ENCODE results near the gene ZNF556. TPM values are rescaled to one million over a fixed set of nuclear protein-coding genes. Genes with fewer than 3 reads are reported as not detected.

The ZNF556 gene
- total RNA-seq = 0.80 TPM

GRCh38 chr19:2867025-2867991, at the start of gene ZNF556:
TSS of gene ZNF556 (plus strand) at chr19:2867335. CDS start at chr19:2867422, 87 bp downstream.
- DNase-seq (ENCODE audit: low spot score) (peak; percentile 63), ATAC-seq (peak; percentile 94)
- intact Hi-C loops (cut with DNase I) = no loop called here

- peak; percentile 99 for DNase-seq (ENCODE audit: low spot score)
- peak; percentile 98 for ATAC-seq
- intact Hi-C loops (cut with DNase I) = no loop called here
Measured at GRCh38 chr19:2819540-2820111, 47.5 kb upstream of the ZNF556 start, which contains the start of gene ZNF554. TSS of gene ZNF554 (plus strand) at chr19:2819868. CDS start at chr19:2820072, 204 bp downstream.

GRCh38 chr19:2820112-2820702, 46.9 kb upstream of the ZNF556 start:
- ATAC-seq = peak; percentile 17
- DNase-seq (ENCODE audit: low spot score) = peak; percentile 60
- intact Hi-C loops (cut with DNase I) = no loop called here

- intact Hi-C loops (cut with DNase I) = no loop called here
- DNase-seq (ENCODE audit: low spot score) = no peak
- ATAC-seq = no peak
Measured at GRCh38 chr19:2822846-2823245, 44.3 kb upstream of the ZNF556 start.

GRCh38 chr19:2823646-2824045, 43.5 kb upstream of the ZNF556 start:
- intact Hi-C loops (cut with DNase I) = no loop called here
- DNase-seq (ENCODE audit: low spot score) (no peak), ATAC-seq (no peak)

GRCh38 chr19:2824129-2824528, 43.0 kb upstream of the ZNF556 start:
- no peak for DNase-seq (ENCODE audit: low spot score)
- intact Hi-C loops (cut with DNase I) = no loop called here
- no peak for ATAC-seq

- DNase-seq (ENCODE audit: low spot score) (no peak), ATAC-seq (no peak)
- intact Hi-C loops (cut with DNase I) = no loop called here
Measured at GRCh38 chr19:2827022-2827421, 40.1 kb upstream of the ZNF556 start.

- ATAC-seq = no peak
- intact Hi-C loops (cut with DNase I) = no loop called here
Measured at GRCh38 chr19:2827840-2828489, 39.2 kb upstream of the ZNF556 start.

GRCh38 chr19:2834294-2834871, 32.8 kb upstream of the ZNF556 start:
- DNase-seq (ENCODE audit: low spot score) (no peak), ATAC-seq (no peak)
- intact Hi-C loops (cut with DNase I) = no loop called here

More at GRCh38 chr19:2827840-2828489, 39.2 kb upstream of the ZNF556 start:
- DNase-seq (ENCODE audit: low spot score) = no peak

- ATAC-seq (no peak), DNase-seq (ENCODE audit: low spot score) (no peak)
- intact Hi-C loops (cut with DNase I) = no loop called here
Measured at GRCh38 chr19:2837430-2837829, 29.7 kb upstream of the ZNF556 start.

- intact Hi-C loops (cut with DNase I) = no loop called here
- DNase-seq (ENCODE audit: low spot score) = peak; percentile 99
- peak; percentile 100 for ATAC-seq
Measured at GRCh38 chr19:2840794-2841791, 26.0 kb upstream of the ZNF556 start, which contains the start of gene ZNF555. TSS of gene ZNF555 (plus strand) at chr19:2841475. CDS start at chr19:2841573, 98 bp downstream.

GRCh38 chr19:2841855-2842574, 25.1 kb upstream of the ZNF556 start:
- DNase-seq (ENCODE audit: low spot score) (no peak), ATAC-seq (no peak)
- intact Hi-C loops (cut with DNase I) = no loop called here

- intact Hi-C loops (cut with DNase I) = no loop called here
- ATAC-seq (no peak), DNase-seq (ENCODE audit: low spot score) (no peak)
Measured at GRCh38 chr19:2845107-2845506, 22.0 kb upstream of the ZNF556 start.

GRCh38 chr19:2846180-2846894, 20.8 kb upstream of the ZNF556 start:
- ATAC-seq (no peak), DNase-seq (ENCODE audit: low spot score) (no peak)
- intact Hi-C loops (cut with DNase I) = no loop called here

- no peak for ATAC-seq
- intact Hi-C loops (cut with DNase I) = no loop called here
Measured at GRCh38 chr19:2847507-2847906, 19.6 kb upstream of the ZNF556 start.

GRCh38 chr19:2848616-2849015, 18.5 kb upstream of the ZNF556 start:
- intact Hi-C loops (cut with DNase I) = no loop called here
- no peak for ATAC-seq
- no peak for DNase-seq (ENCODE audit: low spot score)

More at GRCh38 chr19:2847507-2847906, 19.6 kb upstream of the ZNF556 start:
- no peak for DNase-seq (ENCODE audit: low spot score)
